HG03521 (cell line): ENCODE measurements around the gene RSPRY1.

Experiments used
- ATAC-seq: cut with Tn5 transposase; IDR thresholded peaks from one replicate; pipeline ENCODE4 v1.9.1; 2021; ENCODE audit warnings: mild to moderate bottlenecking, moderate library complexity; ENCODE audit not compliant: unreplicated experiment

Gene RSPRY1

GRCh38 chr16:57185945-57186871, at the start of gene RSPRY1, which contains the start of gene PSME3IP1:
Gene RSPRY1, plus strand, starts transcription at chr16:57186329. Its CDS starts 18,330 bp downstream, at chr16:57204659.
Gene PSME3IP1, minus strand, starts transcription at chr16:57186039. Its CDS starts 12,185 bp downstream, at chr16:57173854.
- peak; percentile 87 for ATAC-seq

GRCh38 chr16:57137043-57137442, 49.1 kb upstream of the RSPRY1 start:
- ATAC-seq: no peak

- ATAC-seq: no peak
Measured at GRCh38 chr16:57137566-57138273, 48.4 kb upstream of the RSPRY1 start.

GRCh38 chr16:57138281-57138935, 47.7 kb upstream of the RSPRY1 start:
- no peak for ATAC-seq

GRCh38 chr16:57140931-57141668, 45.0 kb upstream of the RSPRY1 start:
- no peak for ATAC-seq

GRCh38 chr16:57141822-57142631, 44.1 kb upstream of the RSPRY1 start:
- no peak for ATAC-seq

- no peak for ATAC-seq
Measured at GRCh38 chr16:57143149-57143921, 42.8 kb upstream of the RSPRY1 start.

GRCh38 chr16:57144027-57144426, 42.1 kb upstream of the RSPRY1 start:
- no peak for ATAC-seq

- ATAC-seq: no peak
Measured at GRCh38 chr16:57145046-57146021, 40.8 kb upstream of the RSPRY1 start.

- no peak for ATAC-seq
Measured at GRCh38 chr16:57146040-57146647, 40.0 kb upstream of the RSPRY1 start.

GRCh38 chr16:57146735-57147134, 39.4 kb upstream of the RSPRY1 start:
- no peak for ATAC-seq

- no peak for ATAC-seq
Measured at GRCh38 chr16:57147381-57148221, 38.5 kb upstream of the RSPRY1 start.

GRCh38 chr16:57148481-57148880, 37.6 kb upstream of the RSPRY1 start:
- ATAC-seq: no peak

GRCh38 chr16:57149391-57149790, 36.7 kb upstream of the RSPRY1 start:
- no peak for ATAC-seq

- ATAC-seq: no peak
Measured at GRCh38 chr16:57150682-57151330, 35.3 kb upstream of the RSPRY1 start.

- no peak for ATAC-seq
Measured at GRCh38 chr16:57151369-57151768, 34.8 kb upstream of the RSPRY1 start.
